Measurements from ENCODE around the gene IFT20. TPM values are rescaled to one million over a fixed set of nuclear protein-coding genes. Genes with fewer than 3 reads are reported as not detected.

The IFT20 gene
- total RNA-seq, 1 experiment from 2014 or later = 21.0 TPM

DNA sequence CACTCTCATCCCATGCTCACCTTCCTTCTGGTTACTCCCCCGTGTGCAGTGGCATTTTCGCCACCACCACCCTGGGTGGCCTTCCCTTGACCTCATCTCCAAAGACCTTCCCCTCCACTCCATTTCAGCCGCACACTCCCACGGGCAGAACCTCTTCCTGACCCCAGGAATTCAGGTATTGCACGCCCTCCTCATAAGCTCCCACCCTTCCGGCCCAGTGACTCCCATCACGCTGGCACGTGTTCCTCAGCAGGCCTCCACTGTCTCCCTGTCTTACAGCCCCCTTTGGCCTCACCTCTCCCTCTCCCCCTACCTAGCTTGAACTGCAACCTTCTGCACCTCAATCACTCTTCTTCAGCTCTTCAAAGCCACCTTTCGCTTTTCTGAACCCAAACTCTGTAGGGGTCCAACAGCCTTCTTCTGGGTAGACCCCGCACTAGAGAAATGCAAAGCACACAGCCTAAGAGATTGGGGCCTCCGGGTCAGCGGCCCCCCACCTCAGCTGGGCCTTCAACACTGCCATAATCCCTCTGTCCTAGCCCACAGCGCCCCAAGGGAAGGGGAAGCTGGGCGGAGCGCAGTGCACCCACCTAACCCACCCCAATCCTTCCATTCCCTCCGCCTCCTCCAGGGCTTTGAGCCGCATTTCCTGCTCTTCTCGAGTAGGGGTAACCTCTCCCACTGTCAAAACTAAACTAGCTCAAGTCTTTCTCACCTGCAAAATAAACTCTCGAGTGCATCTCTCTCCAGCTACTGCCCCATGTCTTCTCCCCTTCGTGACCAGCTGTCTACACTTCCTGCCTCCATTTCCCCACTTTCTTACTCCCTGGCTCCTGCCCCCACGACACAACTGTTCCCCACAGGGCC lies 17.9 kb downstream of the IFT20 start:
- peaks cover 39% of the 10 kb centered on the region in 2 experiments for H3K4me1 Mint-ChIP-seq
- no peak overlapping the region for H2BK120ac ChIP-seq (ENCODE audit: low read depth, low read length, poor library complexity, severe bottlenecking)
- no peaks in the 10 kb centered on the region for H4K20me1 ChIP-seq (ENCODE audit: control insufficient read depth, insufficient read depth, insufficient read length)
- peak overlapping the region; percentile 16 for H4K8ac ChIP-seq (replicated peaks; ENCODE audit: insufficient read length, low read depth, low read length)
- peaks cover 28% of the 10 kb centered on the region for H3K23me2 ChIP-seq (ENCODE audit: insufficient read length, low read depth, low read length, poor library complexity, severe bottlenecking)
- no peak overlapping the region for H2BK5ac ChIP-seq (ENCODE audit: insufficient read length, low read length)
- no peaks in the 10 kb centered on the region; the same call in 1 of the 2 replicates for H3K27me3 Mint-ChIP-seq (ENCODE audit: low read depth)
- H3K9me3 ChIP-seq (ENCODE audit: control insufficient read depth, low read depth, low read length) = no peaks in the 10 kb centered on the region
- H2BK12ac ChIP-seq (ENCODE audit: insufficient read length, low read depth, low read length) = no peak overlapping the region
- peak overlapping the region; percentile 0 to 86 (median 83); a peak in 5 of 7 replicates for H3K27ac Mint-ChIP-seq
- H3K4me1 ChIP-seq (ENCODE audit: insufficient read depth, low read length) = peaks cover 6% of the 10 kb centered on the region
- H3K79me2 ChIP-seq (ENCODE audit: insufficient read depth, low read length) = peaks cover 30% of the 10 kb centered on the region
- H3K27ac ChIP-seq (ENCODE audit: insufficient read length, low read depth, low read length) = no peak overlapping the region
- peak overlapping the region; percentile 96 for H3K4me3 Mint-ChIP-seq
- no peak overlapping the region for H4K91ac ChIP-seq (ENCODE audit: insufficient read length, low read depth, low read length)
- no peak overlapping the region for H2BK20ac ChIP-seq (ENCODE audit: low read depth, low read length, poor library complexity, severe bottlenecking)
- WGBS (ENCODE audit: extremely low coverage, insufficient read length, low lambda C conversion rate) = no CpG with 5 or more reads among the region's 21 CpGs
- H3K14ac ChIP-seq (ENCODE audit: insufficient read depth, low read length) = no peak overlapping the region; the same call in 1 of the 2 replicates
- H4K5ac ChIP-seq (ENCODE audit: insufficient read length, low read depth, low read length) = no peak overlapping the region
- H3K4ac ChIP-seq (ENCODE audit: low read depth, low read length) = no peak overlapping the region
- no peak overlapping the region for H3K23ac ChIP-seq (ENCODE audit: insufficient read length, low read depth, low read length)
- H2AFZ ChIP-seq (ENCODE audit: low read length) = no peak overlapping the region
- no peak overlapping the region for H3T11ph ChIP-seq (ENCODE audit: low read length)
- no peaks in the 10 kb centered on the region for H3K79me1 ChIP-seq (ENCODE audit: insufficient read depth, low read depth, low read length, poor library complexity, severe bottlenecking)
- peak overlapping the region; percentile 64 for H3K9ac ChIP-seq (ENCODE audit: extremely low read depth, insufficient read length, low read length)
- no peak overlapping the region for H2AK5ac ChIP-seq (ENCODE audit: insufficient read length, low read length)
- TF ChIP-seq, protein P1, sequence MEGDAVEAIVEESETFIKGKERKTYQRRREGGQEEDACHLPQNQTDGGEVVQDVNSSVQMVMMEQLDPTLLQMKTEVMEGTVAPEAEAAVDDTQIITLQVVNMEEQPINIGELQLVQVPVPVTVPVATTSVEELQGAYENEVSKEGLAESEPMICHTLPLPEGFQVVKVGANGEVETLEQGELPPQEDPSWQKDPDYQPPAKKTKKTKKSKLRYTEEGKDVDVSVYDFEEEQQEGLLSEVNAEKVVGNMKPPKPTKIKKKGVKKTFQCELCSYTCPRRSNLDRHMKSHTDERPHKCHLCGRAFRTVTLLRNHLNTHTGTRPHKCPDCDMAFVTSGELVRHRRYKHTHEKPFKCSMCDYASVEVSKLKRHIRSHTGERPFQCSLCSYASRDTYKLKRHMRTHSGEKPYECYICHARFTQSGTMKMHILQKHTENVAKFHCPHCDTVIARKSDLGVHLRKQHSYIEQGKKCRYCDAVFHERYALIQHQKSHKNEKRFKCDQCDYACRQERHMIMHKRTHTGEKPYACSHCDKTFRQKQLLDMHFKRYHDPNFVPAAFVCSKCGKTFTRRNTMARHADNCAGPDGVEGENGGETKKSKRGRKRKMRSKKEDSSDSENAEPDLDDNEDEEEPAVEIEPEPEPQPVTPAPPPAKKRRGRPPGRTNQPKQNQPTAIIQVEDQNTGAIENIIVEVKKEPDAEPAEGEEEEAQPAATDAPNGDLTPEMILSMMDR (conservative IDR thresholded peaks at IDR 0.05) = no peak
- no peaks in the 10 kb centered on the region for H3K27me3 ChIP-seq (ENCODE audit: insufficient read depth, low read length)
- H3K18ac ChIP-seq (ENCODE audit: insufficient read length, low read depth, low read length) = no peak overlapping the region
- H3K4me2 ChIP-seq (ENCODE audit: insufficient read depth, insufficient read length, low read length) = peak overlapping the region; percentile 97
- H3K56ac ChIP-seq (ENCODE audit: insufficient read length, low read depth, low read length) = no peak overlapping the region
- no peak for DNase-seq
- peaks cover 16 to 20% (median 19%) of the 10 kb centered on the region in 3 experiments; a peak in 6 of 7 replicates for H3K36me3 Mint-ChIP-seq (ENCODE audit: insufficient read depth in 1 of 3, low read depth in 3 of 3)
- no peaks in the 10 kb centered on the region; a peak in 1 of 5 replicates for H3K9me3 Mint-ChIP-seq
- H2BK15ac ChIP-seq (ENCODE audit: low read depth, low read length) = no peak overlapping the region
